Lung microvascular endothelial cell (primary cell): ENCODE results near the gene NSL1. TPM values are rescaled to one million over a fixed set of nuclear protein-coding genes. Genes with fewer than 3 reads are reported as not detected.
A peak's percentile ranks its signal among the peaks of the same experiment; 100 is the strongest.
"Not testable (repeated sequence)": the region's sequence is repeated elsewhere in the genome, so short reads cannot be mapped to it uniquely, and the experiment has no call there.

Experiments used
- DNase-seq, 2 donors: peaks; one replicate each; pipeline versions ENCODE4 v3.0.0 to v3.0.0-alpha.2; 2010; ENCODE audit warnings: low read depth in 2 of 2
- total RNA-seq: library from RNA; depleted of rRNA; stranded (reverse); fragments of >200 nt; gene quantifications from 2 replicates; pipeline ENCODE4 v1.2.1, GENCODE V29; 2014

NSL1 gene
- total RNA-seq, 1 donor from 2014 or later, result 21.8 TPM

DNA sequence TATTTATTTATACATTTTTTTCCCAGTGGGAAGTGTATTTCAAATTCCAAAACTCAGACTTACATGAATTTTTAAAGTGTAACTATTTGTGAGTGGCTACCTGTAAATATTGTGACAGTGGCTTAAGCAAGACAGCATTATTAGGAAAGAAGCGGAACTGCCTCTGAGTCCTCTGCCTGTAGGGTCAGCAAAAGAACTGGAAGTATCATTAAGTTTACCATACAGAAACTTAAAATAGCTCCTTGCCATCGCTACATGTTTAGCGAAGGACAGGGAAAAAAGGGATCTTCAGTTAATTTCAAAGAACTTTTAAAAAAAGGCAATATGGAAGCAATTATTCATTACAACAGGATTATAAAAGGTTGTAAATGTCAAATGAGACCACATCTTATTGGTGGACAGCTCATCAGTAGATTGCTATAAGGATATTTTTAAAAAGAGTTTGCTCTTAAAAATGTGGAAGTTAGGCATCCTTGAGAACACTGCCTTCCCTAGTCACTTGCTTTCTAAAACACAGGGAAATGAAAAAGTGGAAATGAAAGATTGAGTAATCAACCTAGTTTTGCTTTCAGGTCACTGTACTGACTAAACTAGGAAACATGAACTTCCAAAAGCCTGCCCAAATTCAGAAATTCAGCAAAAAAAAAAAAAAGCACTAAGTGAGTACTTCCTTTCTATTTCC, 39.2 kb downstream of the NSL1 start:
- DNase-seq, result peak in 1 of 2 donors; percentile 33

- peak; percentile 76 to 77 for DNase-seq
These were observed 41.6 kb downstream of the NSL1 start for GRCh38 chr1:212749821-212750535.

GRCh38 chr1:212746546-212746945, 45.0 kb downstream of the NSL1 start:
- DNase-seq, result no peak

DNA sequence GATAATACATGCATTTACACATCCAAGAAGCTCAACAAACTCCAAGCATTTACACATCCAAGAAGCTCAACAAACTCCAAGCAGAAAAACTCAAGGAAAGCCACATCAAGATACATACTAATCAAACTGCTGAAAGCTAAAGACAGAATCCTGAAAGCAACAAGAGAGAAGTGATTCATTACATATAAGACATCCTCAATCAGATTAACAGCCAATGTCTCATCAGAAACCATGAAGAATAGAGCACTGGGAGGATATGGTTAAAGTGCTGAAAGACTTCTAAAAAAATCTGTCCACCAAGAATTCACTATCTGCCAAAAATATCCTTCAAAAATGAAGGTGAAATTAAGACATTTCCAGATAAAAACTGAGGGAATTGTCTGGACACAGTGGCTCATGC, 46.3 kb downstream of the NSL1 start:
- DNase-seq, result no peak

- no peak for DNase-seq
These were observed 47.6 kb downstream of the NSL1 start for GRCh38 chr1:212743901-212744475.

- DNase-seq, result peak in 1 of 2 donors; percentile 31
These were observed 53.2 kb downstream of the NSL1 start for GRCh38 chr1:212738330-212738729.

DNA sequence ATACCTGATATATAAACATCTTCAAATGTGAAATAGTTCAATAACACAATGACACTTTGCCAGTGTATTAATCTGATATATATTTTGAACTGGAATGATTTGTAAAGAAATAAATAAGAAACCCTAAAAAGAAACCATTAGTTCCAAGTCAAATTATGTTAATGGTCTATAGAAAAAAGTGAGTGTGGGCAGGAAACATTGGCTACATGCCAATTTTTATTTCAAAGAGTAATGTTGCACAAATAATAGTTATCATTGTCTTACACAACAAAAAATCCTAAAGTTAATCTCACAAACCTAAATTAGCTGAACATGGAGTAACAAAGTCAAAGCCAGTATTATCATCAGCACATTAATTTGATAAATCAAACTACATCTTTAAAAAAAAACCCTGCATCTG, 54.0 kb downstream of the NSL1 start:
- no peak for DNase-seq

- no peak for DNase-seq
These were observed 58.5 kb downstream of the NSL1 start for GRCh38 chr1:212733109-212733508.

DNA sequence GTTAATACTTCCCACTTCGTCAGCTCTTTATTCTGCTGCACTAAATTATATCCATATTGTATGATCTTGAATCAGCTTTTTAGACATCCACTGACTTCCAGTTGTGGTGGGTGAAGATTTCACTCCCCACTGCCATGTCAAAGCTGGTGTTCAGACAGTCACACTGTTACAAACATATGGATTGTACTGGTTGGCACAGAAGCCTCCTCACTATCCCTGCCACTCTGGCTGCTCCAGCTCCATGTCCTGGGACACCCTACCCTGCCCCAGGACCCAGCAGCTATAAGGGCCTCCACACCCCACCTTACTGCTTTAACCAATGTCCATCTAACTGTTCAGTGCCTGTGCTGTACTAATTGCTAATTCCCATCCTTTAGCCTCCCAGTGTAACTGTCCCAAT, 59.9 kb downstream of the NSL1 start:
- no peak for DNase-seq

DNA sequence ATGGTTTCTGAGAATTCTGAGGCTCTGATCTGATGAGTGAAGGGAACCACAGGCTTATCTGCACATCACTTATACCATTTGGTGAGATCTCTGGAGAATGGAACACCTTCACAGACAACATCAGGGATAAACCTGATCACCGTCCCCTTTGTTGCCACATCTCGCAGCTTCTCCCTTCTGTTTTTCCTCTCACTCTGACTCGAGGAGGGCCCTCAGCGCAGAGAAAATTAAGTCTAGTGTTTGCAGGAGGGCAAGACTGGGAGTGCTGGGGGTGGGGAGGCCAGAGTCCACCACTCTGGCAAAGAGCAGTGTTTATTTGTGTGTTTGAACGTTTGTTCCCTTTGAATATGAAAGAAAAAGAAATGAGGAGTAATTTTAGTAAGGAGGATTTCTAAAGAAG, 63.0 kb downstream of the NSL1 start:
- no peak for DNase-seq

DNA sequence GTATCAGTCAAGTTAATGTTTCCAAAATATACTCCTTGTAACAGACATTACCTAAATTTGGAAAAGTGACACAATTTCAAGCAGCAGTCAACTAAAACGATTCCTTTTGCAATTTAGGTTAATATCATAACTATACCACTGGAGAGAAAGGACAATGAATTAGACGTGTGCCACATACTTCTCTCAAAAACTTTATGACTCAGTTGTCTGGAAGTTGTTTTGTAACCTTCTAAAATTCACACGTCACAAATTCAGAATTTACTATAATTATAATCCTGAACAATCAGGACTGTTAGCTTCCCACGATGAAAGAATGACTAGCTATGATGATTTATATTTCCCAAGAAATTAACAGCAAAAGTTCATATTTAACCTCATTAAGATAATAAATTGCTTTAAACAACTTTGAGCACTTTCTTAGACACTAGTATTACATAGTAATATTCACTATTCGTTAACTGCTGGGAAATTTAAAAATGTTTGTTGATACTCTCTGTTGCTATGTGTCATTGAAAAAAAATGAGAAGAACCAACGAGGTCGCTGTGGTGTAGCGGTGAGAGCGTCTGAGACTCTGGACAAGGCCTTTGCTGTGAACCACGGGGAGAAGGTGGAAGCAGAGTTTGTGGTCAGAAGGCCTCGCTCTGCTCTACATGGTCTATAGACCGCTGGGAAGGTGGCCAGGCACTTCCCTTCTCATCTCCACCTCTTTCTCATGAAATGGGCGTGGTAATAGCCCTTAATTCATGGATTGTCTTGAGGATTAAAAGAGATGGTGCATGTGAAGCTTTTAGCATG, 64.0 kb downstream of the NSL1 start:
- no peak for DNase-seq

GRCh38 chr1:212724679-212725078, 66.9 kb downstream of the NSL1 start:
- DNase-seq, result not testable (repeated sequence)

DNA sequence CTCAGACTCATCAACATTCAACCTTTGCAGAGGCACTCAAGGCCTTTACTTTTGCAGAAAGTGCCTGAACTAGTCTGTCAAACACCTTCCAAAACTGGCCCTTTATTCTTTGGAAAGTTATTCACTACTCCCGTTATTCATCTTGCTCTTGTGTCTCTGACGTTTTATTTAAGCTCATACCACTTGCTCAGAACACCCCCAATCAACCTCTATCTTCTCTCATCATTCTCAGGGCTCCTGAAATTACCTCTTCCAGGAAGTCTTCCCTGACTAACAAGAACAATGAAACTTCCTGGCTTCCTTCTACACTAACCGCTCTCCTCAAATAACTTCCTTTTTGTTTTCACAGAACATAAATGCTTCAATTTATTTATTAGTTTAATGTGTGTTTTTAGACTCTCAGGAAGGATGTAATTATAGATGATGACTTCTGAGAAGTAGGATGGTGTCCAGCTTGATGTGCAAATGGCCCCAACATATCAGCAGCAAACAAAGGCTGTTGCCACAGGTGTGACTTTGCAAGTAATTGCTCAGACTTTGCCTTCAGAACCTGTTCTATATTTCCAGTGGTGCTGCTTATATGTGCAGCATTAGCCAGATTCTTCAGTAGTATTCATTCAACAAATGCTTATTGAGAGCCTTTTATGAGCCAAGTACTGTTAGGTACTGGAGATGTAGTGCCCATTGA, 69.2 kb downstream of the NSL1 start:
- peak in 1 of 2 donors; percentile 13 for DNase-seq

DNA sequence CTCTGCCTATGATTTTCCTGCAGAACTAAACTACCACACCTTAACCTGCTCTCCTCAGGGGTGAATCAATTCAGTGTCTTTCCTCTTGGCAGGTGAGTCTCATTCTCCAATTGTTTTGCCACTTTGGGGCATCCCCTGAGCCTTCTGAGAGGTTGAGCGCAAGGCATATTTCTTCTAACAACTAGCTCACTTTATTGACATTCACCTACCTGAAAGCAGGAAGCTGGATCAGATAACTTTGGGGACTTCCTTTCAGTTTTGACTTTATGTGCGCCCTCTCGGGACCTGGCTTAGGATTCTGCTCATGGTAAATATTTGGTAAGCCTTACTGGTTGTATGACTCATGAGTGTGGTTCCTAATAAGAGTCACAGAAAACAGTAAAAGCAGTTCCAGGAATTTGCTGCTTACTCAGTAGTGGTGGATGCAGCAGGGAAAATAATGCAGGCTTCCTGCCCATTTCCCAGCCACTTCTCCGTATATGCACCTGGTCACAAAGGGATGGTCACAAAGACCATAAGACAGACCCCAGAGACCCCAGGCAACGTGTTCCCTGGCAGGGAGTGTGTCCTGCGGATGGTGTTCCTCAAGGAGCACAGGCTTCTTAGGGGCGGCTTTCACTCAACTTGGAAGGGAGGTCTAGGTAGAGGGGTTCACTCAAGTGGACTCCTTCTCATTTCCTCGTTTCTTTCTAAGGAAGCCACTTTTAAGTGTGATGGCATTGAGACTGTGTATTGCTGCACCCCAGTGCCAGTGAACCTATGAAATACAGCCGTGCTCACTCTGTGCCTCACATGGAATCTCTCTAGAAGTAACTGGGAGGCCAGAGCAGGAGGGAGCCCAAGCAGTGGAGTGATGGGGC, 70.0 kb downstream of the NSL1 start:
- peak; percentile 16 to 25 for DNase-seq

GRCh38 chr1:212719633-212720032, 71.9 kb downstream of the NSL1 start:
- DNase-seq, result no peak

- peak; percentile 16 to 19 for DNase-seq
These were observed 73.1 kb downstream of the NSL1 start for GRCh38 chr1:212718499-212718898.

DNA sequence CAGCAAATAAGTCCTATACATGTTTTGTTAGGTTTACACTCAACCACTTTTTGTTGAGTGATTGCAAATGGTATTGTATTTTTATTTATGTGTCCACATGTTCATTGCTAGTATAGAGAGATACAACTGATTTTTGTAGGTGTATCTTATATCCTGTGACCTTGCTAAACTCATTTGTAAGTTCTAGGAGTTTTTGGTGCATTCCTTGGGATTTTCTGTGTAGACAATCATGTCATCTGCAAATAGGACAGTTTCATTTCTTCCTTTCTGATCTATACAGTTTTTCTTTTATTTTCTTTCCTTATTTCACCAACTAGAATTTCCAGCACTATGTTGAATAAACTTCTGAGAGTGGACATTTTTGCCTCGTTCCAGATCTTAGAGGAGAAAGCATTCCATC, 75.4 kb downstream of the NSL1 start:
- no peak for DNase-seq

DNA sequence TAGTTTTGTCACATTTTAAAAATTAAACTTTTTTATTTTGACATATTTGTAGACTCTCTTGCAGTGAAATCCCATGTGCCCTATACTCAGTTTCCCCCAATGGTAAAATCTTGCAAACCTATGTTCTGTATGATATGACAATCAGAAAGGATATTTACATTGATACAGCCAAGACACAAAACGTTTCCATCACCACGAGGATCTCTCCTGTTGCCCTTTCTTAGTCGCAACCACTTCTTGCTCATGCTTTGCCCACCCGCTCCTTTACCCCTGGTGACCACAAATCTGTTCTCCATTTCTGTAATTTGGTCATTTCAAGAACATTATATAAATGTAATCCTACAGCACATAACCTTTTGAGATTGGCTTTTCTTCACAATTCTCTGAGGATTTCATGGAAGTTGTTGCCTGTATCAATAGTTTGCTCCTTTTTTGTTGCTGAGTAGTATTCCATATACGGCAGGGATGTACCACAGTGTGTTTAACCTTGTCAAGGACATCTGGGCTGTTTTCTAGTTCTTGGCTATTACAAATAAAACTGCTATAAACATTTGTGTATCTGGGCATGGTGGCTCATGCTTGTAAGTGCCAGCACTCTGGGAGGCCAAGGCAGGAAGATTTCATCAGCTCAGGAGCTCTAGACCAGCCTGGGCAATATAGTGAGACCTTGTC, 78.0 kb downstream of the NSL1 start:
- no peak for DNase-seq

DNA sequence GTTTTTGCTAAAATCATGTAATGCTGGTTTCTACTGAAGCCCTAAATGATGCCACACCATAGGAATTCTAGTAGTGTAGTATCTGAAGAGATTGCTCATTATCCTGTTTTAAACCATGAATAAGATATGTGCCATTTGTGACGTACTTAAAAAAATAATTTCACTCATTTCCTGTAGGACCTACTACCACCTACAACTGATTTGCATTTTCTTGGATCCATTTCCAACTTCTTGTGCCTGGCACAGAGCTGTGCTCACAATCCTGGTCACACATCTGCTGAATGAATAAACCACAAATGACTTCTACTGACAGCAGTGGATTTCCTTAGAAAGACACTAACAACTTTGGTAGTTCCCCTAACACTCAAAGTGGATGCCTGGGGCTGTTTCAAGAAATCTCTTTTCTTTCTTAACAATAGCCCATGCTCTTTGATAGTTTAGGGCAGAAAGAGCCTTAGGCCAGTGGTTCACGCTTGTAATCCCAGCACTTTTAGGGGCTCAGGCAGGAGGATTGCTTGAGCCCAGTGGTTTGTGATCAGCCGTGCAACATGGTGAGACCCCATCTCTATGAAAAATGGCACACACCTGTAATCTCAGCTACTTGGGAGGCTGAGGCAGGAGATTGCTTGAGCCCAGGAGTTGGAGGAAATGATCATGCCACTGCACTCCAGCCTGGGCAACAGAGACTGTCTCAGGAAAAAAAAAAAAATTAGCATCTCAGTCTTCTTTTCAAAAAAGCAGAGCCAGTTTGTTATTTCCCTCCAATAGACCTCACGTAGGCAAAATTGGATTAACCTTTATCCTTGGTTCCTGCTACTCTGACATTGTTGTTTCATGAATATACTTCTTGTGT, 78.9 kb downstream of the NSL1 start:
- DNase-seq, result peak in 1 of 2 donors; percentile 57
